HG03139 (cell line): Measurements from ENCODE around the gene ANKRD66.

Experiments
- ATAC-seq: cut with Tn5 transposase; IDR thresholded peaks from one replicate; pipeline ENCODE4 v1.9.1; 2021; ENCODE audit not compliant: unreplicated experiment

The ANKRD66 gene

DNA sequence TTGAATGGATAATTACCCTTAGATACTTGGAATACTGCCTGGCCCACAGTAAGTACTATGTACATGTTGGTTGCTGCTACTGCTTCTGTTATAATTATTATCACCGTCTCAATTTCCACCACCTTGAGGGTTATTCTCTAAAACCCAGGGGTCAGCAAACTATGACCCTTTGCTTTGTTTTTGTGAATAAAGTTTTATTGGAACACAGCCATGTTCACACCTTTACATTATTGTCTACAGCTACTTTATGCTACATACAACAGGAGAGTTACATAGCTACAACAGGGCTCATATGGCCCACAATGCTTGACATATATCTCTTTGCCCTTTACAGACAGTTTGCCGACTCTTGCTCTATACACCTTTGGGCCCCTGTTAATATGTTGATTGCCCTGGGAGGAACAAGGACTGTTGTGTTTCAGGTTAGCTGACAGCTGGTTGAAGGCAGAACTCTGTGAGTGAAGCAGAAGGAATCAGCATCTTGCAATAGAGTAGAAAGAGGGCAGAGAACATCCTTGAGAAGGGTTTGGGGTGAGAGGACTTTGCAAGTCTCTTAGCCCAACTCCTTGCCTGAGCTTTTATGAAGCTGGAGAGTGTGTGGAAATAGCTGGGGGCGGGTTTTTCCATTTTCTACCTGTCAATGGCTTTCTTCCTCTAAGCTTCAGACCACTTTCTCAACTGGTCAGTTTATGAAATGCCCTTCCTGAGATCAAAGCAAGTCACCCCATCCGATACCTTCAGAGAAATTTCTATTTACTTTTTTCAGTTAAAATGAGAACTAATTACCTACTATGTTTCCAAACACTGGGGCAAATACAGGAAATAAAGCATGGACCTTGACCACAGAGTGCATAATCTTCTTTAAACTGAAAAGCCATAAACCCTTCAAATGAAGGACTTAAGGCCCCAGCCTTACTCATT lies 43.0 kb downstream of the ANKRD66 start:
- no peak for ATAC-seq

DNA sequence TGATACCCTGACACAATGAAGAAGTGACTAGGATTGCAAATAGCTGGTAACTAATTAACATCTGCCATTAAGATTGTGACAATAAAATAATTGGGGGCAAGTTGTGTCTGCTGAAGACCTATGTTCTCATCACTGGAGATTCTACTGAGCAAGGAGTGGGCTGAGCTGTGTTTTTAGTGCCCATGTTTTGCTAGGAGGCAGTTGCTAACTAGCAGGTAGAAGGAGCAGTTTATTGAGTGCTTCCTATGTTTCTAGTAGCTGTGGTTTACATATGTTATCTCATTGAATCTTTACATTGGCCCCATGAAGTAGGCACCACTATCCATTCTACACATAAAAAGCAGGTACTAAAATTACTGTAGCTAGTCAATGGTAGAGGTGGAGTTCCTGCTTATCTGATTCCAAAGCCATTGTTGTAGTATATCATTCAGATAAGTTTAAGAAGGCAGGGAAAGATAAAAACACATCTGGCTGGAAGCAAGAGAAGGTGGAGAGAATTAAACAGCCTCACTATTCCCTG lies 43.7 kb downstream of the ANKRD66 start:
- ATAC-seq = no peak

DNA sequence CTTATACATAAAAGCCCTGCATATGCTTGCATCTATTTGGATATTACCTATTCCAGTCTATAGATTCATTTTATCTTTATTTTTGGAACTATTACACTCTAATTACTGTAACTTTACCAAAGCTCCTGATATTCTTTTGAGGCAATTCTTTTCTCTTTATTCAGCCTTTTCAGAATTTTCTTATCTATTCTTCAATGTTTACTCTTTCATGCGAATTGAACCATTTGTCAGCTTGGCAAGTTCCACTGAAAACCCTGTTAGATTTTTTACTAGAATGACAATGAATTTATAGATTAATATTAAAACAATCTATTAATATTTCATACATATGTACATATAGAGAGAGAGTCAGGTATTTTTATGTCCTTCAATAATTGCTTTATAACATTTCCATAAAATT lies 45.9 kb downstream of the ANKRD66 start:
- ATAC-seq = no peak

DNA sequence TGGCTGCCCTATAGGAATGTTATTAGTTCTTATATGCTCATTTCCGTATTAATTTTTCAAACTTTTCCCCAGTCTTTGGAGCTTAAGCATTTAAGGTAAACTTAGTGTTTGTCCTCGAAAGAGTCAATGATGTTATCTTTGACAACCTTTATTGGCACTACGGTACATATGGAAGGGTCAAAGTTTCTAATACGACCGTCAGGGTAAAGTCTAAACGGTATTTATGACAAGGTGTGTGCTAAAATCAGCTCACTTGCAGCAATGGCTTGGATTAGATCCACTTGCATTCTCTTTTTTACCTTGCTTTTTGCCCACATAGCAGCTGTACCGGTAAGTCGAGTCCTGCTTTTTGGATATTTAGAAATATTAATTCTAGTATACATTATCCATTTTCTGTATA lies 46.4 kb downstream of the ANKRD66 start, which contains the start of gene MEP1A:
Gene MEP1A (plus strand): TSS at position 252 of the 400 bp plus-strand sequence. CDS start 10 bp downstream, at position 262.
- ATAC-seq = no peak

DNA sequence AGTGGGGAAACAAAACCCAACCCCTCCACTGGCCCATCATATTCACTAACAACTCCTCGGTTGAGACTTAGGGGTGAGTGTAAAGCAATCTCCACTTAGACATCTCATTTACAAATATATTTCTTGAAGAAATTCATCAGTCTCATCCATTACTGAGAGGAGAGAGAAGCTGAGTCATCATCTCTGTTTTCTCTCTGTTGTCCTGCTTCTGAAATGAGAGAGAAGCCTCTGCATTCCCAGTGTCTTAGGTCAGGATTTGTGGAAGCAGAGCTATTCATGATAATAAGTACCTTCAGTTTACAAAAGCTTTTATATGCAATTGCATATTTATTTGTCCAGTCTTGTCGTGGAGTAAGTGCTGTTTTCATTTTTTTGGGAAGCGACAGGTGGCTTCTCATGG lies 47.3 kb downstream of the ANKRD66 start:
- ATAC-seq = no peak

DNA sequence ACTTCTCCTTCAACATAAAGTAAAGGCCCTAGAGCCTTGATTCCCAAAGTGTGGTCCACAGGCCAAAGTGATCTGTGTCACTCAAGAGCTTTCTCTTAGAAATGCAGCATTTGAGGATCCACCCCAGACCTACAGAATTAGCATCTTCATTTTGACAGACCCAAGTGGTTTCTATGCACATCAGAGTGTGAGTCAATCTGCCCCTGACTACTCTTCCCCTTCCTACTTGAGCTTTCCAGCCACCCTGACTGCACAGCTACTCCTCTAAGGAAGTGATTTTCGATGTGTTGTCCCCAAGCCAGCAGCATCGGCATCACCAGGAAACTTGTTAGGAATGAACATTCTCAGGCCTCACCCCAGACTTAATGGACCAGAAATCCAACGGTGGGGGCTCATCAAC lies 49.1 kb downstream of the ANKRD66 start:
- ATAC-seq = no peak

DNA sequence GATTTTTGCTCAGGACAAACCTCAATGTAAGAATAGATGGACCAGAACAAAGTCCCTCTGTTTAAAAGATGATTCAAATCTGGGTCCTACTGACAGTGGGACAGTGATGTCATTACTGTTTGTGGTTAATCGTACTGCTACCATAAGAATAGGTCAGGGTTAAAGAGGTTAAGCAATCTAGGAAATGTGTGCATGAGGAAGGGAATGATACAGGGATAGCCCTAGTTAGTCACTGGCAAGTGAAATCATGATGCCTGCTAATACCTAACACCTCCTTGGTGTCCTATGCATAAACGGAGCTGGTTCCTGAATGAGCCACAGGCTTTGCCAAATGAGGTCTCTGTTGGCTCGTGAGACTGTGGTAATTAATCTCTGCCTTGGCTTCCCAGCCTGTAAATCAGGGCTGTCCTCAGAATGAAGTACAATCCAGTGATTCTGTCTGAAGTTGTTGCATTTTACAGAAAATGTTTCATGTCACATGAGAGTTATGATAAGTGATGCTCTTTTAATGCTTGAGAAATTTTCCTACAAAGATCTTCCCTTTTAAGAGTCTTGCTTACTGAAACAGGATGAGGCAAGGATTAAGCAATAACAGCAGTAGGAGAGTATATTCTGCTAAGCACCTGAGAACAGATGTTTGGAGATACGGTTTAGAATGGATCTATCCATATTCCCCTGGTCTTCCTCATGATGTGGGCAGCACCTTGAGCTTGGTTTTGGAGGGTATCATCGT lies 50.3 kb downstream of the ANKRD66 start:
- no peak for ATAC-seq

DNA sequence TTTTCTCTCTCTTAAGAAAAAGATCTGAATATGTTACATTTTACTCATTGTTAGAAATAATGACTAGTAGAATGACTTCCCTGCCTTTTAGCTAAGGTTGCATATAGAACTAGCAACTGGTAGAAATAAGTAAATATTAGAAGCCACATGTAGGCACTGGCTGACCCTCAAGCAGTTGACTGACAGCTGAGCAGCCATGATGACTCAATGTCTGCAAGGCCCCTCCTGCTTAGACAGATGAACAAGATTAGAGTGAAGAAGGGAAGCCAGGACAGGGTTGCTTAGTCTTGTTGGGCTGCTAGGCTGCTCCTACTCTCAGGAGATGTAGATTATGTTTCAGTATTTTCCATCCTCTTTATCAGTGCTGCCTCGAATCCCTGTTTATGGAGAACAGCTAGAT lies 52.9 kb downstream of the ANKRD66 start:
- ATAC-seq = no peak

DNA sequence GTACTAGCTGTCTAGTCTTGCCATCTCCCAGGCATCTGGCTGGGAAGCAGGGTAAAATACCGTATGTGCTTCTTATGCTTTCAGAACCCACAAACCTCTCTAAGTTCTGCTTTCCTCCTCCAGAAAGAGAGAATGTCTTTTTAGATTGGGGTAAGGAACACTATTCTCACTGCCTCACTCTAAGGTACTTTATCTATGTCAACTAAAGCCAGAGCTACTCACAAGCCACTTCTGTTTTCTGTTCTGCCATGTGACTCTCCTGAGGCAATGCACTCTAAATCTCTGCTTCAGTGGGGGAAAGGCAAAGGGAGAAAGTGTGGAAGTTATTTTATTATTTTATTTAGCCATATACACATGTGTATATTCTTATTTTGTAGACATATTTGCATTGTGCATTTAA lies 62.1 kb downstream of the ANKRD66 start:
- ATAC-seq = no peak
